OCI-LY3 (cell line): Measurements from ENCODE around the gene PTPRH.

ENCODE experiments used
- EZH2phosphoT487 ChIP-seq: fragments of 200-600 bp; shearing (Covaris generic); IDR thresholded peaks from 2 replicates; pipeline ENCODE4 v1.6.1; 2018; ENCODE audit warnings: antibody characterized with exemption, mixed run types, low read depth
- TF ChIP-seq, protein P1 (sequence below): fragments of 200-600, 300-600 bp; sonication (generic); IDR thresholded peaks from 2 replicates; pipeline ENCODE4 v1.5.1; 2014; ENCODE audit warnings: antibody characterized with exemption, low read length, low read depth

DNA sequence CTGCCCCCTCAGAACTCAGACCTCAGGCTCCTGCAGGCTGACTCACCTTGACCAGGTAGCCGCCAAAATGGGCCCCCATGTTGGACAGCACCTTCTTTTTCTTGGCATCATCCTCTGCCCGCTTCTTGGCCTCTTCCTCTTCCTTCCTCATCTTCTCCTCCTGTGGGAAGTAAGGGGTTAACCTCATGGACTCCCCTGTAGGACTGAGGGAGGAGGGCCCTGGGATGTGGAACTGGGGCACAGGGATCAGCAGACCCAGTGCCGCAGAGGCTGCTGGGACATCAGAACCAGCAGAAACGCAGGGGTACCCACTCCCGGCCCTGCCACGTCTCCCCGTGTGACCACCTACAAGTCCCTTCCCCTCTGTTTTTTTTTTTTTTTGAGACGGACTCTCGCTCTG, 71.4 kb downstream of the PTPRH start:
- TF ChIP-seq, protein P1, sequence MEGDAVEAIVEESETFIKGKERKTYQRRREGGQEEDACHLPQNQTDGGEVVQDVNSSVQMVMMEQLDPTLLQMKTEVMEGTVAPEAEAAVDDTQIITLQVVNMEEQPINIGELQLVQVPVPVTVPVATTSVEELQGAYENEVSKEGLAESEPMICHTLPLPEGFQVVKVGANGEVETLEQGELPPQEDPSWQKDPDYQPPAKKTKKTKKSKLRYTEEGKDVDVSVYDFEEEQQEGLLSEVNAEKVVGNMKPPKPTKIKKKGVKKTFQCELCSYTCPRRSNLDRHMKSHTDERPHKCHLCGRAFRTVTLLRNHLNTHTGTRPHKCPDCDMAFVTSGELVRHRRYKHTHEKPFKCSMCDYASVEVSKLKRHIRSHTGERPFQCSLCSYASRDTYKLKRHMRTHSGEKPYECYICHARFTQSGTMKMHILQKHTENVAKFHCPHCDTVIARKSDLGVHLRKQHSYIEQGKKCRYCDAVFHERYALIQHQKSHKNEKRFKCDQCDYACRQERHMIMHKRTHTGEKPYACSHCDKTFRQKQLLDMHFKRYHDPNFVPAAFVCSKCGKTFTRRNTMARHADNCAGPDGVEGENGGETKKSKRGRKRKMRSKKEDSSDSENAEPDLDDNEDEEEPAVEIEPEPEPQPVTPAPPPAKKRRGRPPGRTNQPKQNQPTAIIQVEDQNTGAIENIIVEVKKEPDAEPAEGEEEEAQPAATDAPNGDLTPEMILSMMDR, result no peak
- no peak for TF ChIP-seq EZH2phosphoT487
